Rectal smooth muscle tissue (tissue), 1 donor: ENCODE data around the gene TAS1R2.
A peak's percentile ranks its signal among the peaks of the same experiment; 100 is the strongest.

ENCODE experiments used
- H3K27ac ChIP-seq: one replicate; pipeline ENCODE4 v1.7.0; 2013; ENCODE audit warnings: low read depth, low read length, inconsistent platforms
- H3K27me3 ChIP-seq: one replicate; pipeline ENCODE4 v1.7.0; 2013; ENCODE audit warnings: low read length; ENCODE audit not compliant: control insufficient read depth, insufficient read depth
- H3K36me3 ChIP-seq: one replicate; pipeline ENCODE4 v1.7.0; 2013; ENCODE audit warnings: low read length; ENCODE audit not compliant: control insufficient read depth, insufficient read depth
- H3K4me1 ChIP-seq: one replicate; pipeline ENCODE4 v1.7.0; 2013; ENCODE audit warnings: low read length; ENCODE audit not compliant: control insufficient read depth, insufficient read depth
- H3K4me3 ChIP-seq: one replicate; pipeline ENCODE4 v1.7.0; 2013; ENCODE audit warnings: low read length
- H3K9ac ChIP-seq: one replicate; pipeline ENCODE4 v1.7.0; 2013; ENCODE audit warnings: low read length

The TAS1R2 gene

DNA sequence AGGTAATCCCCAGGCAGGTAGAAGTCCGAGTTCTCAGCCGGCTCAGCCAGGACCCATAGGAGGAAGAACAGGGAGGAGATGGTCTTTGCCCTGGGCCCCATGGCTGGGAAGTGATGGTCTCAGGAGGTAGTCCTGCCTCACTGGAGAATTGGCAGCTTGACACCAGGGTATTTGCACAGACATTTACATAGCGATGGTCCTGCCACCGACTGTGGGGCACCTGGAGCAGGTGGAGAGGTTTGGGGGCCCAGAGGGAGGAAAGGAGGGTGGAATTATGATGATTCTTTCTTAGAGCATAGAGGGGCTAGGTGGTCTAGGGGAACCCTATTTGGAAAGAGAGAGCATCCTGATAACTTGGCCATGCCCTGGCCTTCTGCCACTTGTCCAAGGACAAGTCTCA lies at the start of gene TAS1R2:
TSS of gene TAS1R2 (minus strand) at position 101 of the 400 bp plus-strand sequence. CDS start at position 101, 0 bp downstream.
- H3K27me3 ChIP-seq: no peaks in the 10 kb centered on the region
- H3K4me1 ChIP-seq: no peaks in the 10 kb centered on the region
- H3K9ac ChIP-seq: no peak within 1 kb of the TSS
- no peak within 1 kb of the TSS for H3K27ac ChIP-seq
- no peak within 1 kb of the TSS for H3K4me3 ChIP-seq
- H3K36me3 ChIP-seq: no peaks in the 10 kb centered on the region

- Histone ChIP-seq H3K27ac (peak overlapping the region; percentile 65), H3K4me1 (peaks cover 12% of the 10 kb centered on the region), H3K36me3 (peaks cover 19% of the 10 kb centered on the region), H3K27me3 (no peaks in the 10 kb centered on the region), H3K9ac (no peak overlapping the region), H3K4me3 (no peak overlapping the region)
Observed at GRCh38 chr1:18907917-18908845, 48.7 kb upstream of the TAS1R2 start.

DNA sequence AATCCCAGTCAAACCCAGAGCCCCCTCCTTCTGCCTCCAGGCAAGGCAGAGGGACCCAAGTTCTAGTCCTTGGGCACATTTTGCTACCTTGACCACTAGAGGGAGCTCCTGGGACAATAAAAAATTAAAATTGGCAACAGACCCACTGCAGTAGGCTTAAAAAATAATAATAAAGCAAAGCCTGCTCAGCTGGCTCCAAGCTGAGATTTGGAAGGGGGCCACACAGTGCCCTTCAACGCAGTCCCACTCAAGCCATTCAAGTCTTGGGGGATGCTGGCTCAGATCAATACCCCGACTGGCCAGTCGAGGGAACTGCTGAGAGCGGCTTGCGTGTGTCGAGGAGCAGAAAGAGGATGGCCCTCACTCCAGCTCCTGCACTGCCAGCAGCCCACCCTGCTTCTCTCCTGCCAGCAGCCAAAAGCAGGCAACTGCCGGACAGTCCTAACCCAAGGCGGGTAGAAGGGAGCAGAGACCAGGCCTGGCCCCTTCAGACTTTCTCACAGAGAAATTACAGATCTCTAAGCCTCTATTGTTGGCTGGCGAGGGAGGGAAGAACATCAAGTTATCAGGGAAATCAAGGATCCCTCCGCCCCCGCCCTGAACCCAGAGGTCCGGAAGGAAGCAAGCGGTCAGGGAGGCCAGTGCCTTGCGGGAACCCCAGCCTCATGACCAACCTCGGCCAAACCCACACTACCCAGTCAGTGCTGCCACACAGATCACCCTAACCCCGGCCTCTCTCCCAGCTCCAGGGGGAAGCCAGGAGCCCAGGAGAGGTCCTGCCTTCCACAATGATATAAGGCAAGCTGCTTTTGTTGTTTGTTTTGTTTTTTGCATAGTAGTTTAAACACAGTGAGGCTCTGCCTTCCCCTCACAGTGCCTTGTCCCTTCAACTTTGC lies 47.8 kb upstream of the TAS1R2 start:
- Histone ChIP-seq H3K27me3 (no peaks in the 10 kb centered on the region), H3K9ac (no peak overlapping the region), H3K4me3 (no peak overlapping the region), H3K27ac (peak overlapping the region; percentile 65), H3K4me1 (peaks cover 12% of the 10 kb centered on the region), H3K36me3 (peaks cover 19% of the 10 kb centered on the region)

- Histone ChIP-seq H3K9ac (no peak overlapping the region), H3K4me1 (peaks cover 12% of the 10 kb centered on the region), H3K27me3 (no peaks in the 10 kb centered on the region), H3K4me3 (peak overlapping the region; percentile 68), H3K36me3 (no peaks in the 10 kb centered on the region), H3K27ac (peak overlapping the region; percentile 64)
Observed at GRCh38 chr1:18903291-18903756, 43.9 kb upstream of the TAS1R2 start.

DNA sequence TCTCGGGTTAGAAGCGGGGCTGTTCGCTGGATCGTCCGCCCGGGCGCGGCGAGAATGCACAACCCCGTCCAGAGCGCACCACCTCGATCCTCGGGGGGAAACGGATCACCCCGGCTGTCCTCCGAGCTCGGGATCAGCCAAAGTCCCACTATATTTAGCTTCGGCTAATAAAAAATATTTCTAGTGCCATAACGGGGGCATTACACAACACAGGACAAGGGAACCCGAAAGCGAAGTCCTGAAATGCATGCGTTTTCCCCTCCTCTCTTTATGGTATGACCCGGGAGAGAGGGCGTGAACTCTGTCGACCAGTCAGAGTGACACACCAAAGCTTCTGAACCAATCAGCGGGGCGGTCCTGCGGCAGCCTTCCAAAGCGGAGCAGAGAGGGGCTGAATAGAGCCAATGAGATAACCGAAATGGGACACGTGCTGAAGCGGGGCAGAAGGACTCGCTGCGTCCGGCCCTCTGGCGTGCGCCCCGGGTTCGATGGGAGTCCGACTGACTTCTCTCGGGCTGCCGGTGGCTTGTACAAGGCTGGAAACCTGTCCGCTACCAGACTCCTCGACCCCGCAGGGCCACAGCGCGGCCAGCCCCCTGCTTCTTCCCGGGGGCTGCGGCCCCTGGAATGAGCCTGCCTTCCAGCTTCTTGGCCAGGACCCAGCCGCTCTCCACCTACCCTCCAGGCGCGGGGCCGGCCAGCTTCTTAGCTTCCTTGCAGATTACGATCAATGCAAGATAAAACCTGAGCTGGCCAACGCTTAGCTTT lies 43.2 kb upstream of the TAS1R2 start, which contains the start of gene ALDH4A1:
TSS of gene ALDH4A1 (minus strand) at position 33 of the 768 bp plus-strand sequence. CDS start at position 1, 32 bp downstream.
- Histone ChIP-seq H3K4me3 (peak within 1 kb of the TSS; percentile 74), H3K4me1 (peaks cover 8% of the 10 kb centered on the region), H3K36me3 (no peaks in the 10 kb centered on the region), H3K9ac (peak within 1 kb of the TSS; percentile 29), H3K27ac (peak within 1 kb of the TSS; percentile 88), H3K27me3 (no peaks in the 10 kb centered on the region)

- peak overlapping the region; percentile 29 for H3K9ac ChIP-seq
- peak overlapping the region; percentile 74 for H3K4me3 ChIP-seq
- no peaks in the 10 kb centered on the region for H3K27me3 ChIP-seq
- H3K27ac ChIP-seq: peak overlapping the region; percentile 88
- H3K4me1 ChIP-seq: peaks cover under 1% of the 10 kb centered on the region
- no peaks in the 10 kb centered on the region for H3K36me3 ChIP-seq
Observed at GRCh38 chr1:18901952-18902522, 42.6 kb upstream of the TAS1R2 start.

DNA sequence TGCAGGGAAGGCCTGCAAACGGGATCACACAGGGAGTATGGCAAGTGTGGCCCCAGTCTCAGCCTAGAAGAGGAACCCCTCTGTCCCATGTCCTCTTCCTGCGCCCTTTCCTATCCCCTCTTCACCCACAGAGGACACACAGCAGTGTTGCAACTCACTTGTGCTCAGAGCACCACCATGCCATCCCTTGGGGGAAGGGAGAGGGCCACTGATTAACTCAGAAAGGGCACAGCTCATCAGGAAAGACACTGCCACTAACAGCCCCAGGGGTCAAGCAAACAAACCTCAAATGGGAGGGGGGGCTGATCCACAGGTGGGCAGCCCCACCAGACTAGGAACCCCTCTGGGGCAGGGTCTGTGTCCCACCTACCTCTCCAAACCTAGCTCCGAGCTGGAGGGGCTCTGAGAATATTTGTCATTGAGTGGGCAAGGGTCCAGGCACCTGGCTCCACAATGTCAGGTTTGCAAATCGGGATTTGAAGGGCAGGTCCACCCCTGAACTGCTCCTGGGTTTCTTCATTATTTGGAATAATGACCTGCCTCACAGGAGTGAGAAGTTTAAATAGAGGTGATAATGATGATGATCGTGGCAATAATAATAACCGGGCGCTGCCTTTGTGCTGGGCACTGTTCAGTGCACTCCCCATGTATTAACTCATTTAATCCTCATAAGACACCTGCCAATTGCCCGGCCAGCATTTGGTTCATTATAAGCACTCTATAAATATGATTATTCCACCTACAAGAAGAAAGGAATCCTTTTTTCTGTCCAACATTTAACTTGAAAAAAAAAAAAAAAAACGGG lies 41.9 kb upstream of the TAS1R2 start:
- H3K9ac ChIP-seq: no peak overlapping the region
- H3K27me3 ChIP-seq: no peaks in the 10 kb centered on the region
- H3K27ac ChIP-seq: no peak overlapping the region
- no peaks in the 10 kb centered on the region for H3K4me1 ChIP-seq
- no peak overlapping the region for H3K4me3 ChIP-seq
- no peaks in the 10 kb centered on the region for H3K36me3 ChIP-seq

DNA sequence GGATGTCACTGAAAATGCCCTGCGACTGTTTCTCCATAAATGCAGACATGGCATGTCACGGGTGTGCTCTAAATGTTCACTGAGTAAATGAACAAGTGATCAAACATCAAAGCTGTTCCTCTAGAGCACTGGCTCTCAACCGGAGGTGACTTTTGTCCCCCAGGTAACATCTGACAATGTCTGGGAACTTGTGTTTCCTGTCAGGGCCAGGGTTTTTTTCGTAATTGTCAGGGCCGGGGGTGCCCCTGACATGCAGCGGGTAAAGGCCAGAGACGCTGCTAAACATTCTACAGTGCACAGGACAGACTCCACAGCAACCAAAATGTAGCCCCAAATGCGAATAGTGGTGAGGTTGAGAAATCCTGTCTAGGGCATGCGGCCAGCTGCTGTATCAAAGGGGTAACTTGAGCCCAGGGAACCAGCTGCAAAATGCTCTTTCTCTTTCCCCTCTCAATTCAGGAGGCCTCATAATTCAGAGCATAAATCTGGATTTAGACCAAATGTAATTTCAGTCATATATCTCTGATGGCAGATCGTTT lies 40.9 kb upstream of the TAS1R2 start:
- Histone ChIP-seq H3K4me1 (no peaks in the 10 kb centered on the region), H3K27me3 (no peaks in the 10 kb centered on the region), H3K9ac (no peak overlapping the region), H3K4me3 (no peak overlapping the region), H3K36me3 (no peaks in the 10 kb centered on the region), H3K27ac (no peak overlapping the region)

DNA sequence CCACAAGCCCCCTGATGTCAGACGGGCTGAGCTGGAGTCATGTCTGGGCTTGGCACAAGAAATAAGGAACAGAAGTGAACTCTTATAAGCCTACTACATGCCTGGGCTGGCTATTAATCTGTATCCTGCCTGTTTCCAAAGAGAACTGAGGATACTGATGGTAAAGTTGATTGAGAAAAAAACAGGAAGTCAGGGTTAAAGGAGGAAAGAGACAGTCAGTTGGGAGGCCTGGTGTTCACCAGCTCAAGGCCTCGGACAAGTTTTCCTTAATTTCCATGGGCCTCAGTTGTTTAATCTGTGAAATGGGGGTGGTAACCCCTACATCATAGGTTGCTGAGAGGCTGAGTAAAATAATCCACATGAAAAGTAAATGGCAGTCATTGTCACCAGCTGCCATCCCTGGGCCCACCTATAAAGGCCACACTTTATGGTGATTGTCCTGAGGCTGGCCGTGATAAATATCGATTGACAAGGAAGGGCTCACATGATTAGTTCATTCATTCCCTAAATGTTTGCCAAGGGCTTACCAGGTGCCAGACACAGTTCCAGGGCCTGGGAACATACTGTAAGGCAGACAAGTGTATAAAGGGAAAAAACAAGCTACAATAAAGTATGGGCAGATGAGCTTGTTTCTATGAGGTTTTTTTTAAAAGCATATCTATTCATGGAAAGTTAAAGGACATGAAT lies 40.0 kb upstream of the TAS1R2 start:
- no peaks in the 10 kb centered on the region for H3K36me3 ChIP-seq
- H3K9ac ChIP-seq: no peak overlapping the region
- no peak overlapping the region for H3K27ac ChIP-seq
- no peaks in the 10 kb centered on the region for H3K4me1 ChIP-seq
- H3K27me3 ChIP-seq: no peaks in the 10 kb centered on the region
- no peak overlapping the region for H3K4me3 ChIP-seq

- H3K4me3 ChIP-seq: no peak overlapping the region
- no peaks in the 10 kb centered on the region for H3K27me3 ChIP-seq
- no peaks in the 10 kb centered on the region for H3K36me3 ChIP-seq
- no peak overlapping the region for H3K27ac ChIP-seq
- no peak overlapping the region for H3K9ac ChIP-seq
- H3K4me1 ChIP-seq: no peaks in the 10 kb centered on the region
Observed at GRCh38 chr1:18898567-18898966, 39.1 kb upstream of the TAS1R2 start.
